Stomach smooth muscle (tissue), 2 donors: ENCODE data around the gene ADAMTS19.

Experiments
- H3K27ac ChIP-seq: one replicate; pipeline ENCODE4 v1.7.0; 2013; ENCODE audit warnings: mild to moderate bottlenecking, low read length, inconsistent platforms
- H3K27me3 ChIP-seq, 2 donors: one replicate each; pipeline ENCODE4 v1.7.0; 2013; ENCODE audit warnings: low read length in 2 of 2; ENCODE audit not compliant: insufficient read depth in 2 of 2, control insufficient read depth in 1 of 2
- H3K36me3 ChIP-seq, 2 donors: one replicate each; pipeline ENCODE4 v1.7.0; 2013; ENCODE audit warnings: low read length in 2 of 2; ENCODE audit not compliant: control insufficient read depth in 2 of 2, insufficient read depth in 2 of 2
- H3K4me1 ChIP-seq: one replicate; pipeline ENCODE4 v1.7.0; 2013; ENCODE audit warnings: low read length; ENCODE audit not compliant: control insufficient read depth, insufficient read depth
- H3K4me3 ChIP-seq, 2 donors: one replicate each; pipeline ENCODE4 v1.7.0; 2013; ENCODE audit warnings: low read length in 2 of 2
- H3K9ac ChIP-seq, 2 donors: one replicate each; pipeline ENCODE4 v1.7.0; 2013; ENCODE audit warnings: low read length in 2 of 2, mild to moderate bottlenecking in 1 of 2
- H3K9me3 ChIP-seq, 2 donors: one replicate each; pipeline ENCODE4 v1.7.0; 2013; ENCODE audit warnings: low read length in 2 of 2; ENCODE audit not compliant: control insufficient read depth in 2 of 2
- donor health status: healthy.
- donor health status: Pancreatic carcinoma.

Gene ADAMTS19

DNA sequence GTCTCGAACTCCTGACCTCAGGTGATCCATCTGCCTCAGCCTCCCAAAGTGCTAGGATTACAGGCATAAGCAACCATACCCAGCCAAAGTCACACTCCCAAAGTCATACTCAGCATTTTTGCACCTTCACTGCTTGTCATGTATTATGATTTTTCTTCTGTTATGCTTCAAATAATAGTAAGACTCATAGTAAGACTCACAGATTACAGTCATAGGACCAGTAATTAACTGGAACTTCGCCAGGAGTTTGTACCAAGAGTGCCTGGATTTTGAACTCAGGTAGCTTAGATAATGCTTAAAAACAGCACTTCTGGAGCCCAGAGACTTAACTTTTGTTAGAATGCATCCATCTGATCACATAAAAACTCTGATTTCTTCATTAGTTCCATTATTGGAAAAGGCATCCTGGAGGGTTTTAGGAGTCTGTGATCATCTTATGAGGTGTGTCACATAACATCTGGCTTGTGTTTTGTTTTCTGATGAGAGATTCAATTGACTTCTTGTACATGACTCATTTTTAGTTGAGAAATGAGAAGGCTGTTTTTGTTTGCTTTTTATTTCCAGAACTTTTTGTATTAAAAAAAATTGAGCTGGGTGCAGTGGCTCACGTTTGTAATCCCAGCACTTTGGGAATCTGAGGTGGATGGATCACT is 131.5 kb downstream of the ADAMTS19 start:
- Histone ChIP-seq H3K4me3 (no peak overlapping the region), H3K9me3 (no peaks in the 10 kb centered on the region), H3K9ac (no peak overlapping the region), H3K27ac (no peak overlapping the region), H3K4me1 (no peaks in the 10 kb centered on the region), H3K36me3 (no peaks in the 10 kb centered on the region), H3K27me3 (no peaks in the 10 kb centered on the region)

DNA sequence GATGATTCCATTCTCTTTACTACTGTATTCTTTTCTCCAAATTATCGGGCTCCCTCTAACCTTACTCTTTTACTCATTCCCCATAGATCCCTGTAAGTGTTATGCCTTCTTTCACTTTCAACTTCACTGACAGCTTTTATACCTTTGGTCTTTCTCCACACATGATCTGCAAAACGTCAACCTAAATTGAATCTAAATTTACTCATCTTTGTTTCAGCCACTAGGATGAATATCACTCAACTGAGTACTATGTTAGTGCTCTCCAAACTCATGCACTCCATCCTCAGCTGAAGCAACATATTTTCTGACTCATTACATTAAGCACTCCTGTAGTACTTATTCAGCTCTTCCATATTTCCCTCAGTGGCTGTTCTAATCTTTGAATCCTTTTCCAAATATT is 133.4 kb downstream of the ADAMTS19 start:
- Histone ChIP-seq H3K27ac (no peak overlapping the region), H3K9me3 (no peaks in the 10 kb centered on the region), H3K4me3 (no peak overlapping the region), H3K36me3 (no peaks in the 10 kb centered on the region), H3K4me1 (no peaks in the 10 kb centered on the region), H3K27me3 (no peaks in the 10 kb centered on the region), H3K9ac (no peak overlapping the region)

DNA sequence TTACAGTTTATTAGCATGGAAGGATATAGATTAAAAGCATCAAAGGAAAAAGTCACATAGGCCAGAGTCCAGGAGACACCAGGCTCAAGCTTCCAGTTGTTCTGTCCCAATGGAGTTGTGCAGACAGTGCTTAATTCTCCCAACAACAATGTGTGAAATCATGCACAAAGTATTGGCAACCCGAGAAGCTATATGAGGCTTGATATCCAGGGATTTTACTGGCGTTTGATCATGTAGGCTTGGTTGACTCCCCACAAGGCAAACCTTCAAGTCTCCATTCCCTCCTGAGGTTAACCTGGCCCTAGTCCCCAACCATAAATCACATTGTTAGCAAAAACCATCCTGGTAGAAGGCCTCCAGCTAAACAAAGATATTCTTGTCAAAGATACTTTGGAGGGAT is 141.5 kb downstream of the ADAMTS19 start:
- no peak overlapping the region for H3K4me3 ChIP-seq
- no peaks in the 10 kb centered on the region for H3K4me1 ChIP-seq
- no peak overlapping the region for H3K27ac ChIP-seq
- H3K9me3 ChIP-seq, result no peaks in the 10 kb centered on the region
- no peaks in the 10 kb centered on the region for H3K27me3 ChIP-seq
- H3K36me3 ChIP-seq, result no peaks in the 10 kb centered on the region
- no peak overlapping the region for H3K9ac ChIP-seq

DNA sequence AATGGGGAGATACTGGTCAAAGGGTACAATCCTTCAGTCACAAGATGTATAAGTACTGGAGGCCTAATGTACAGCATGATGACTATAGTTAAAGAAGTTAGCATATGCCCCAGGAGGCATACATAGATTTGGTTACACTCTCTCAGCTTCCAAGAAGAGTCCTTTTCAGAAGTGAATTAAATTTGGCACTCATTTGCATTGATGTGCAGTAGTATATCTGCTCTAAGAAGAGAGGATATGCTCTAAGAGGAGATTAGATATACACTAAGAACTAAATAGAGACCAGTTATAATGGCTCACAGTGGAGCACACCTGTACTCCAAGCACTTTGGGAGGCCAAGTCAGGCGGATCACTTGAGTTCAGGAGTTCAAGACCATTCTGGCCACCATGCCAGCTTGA is 148.3 kb downstream of the ADAMTS19 start:
- Histone ChIP-seq H3K27ac (no peak overlapping the region), H3K4me1 (no peaks in the 10 kb centered on the region), H3K9ac (no peak overlapping the region), H3K4me3 (no peak overlapping the region), H3K36me3 (no peaks in the 10 kb centered on the region), H3K9me3 (peaks cover 0 to 2% of the 10 kb centered on the region in 2 donors), H3K27me3 (no peaks in the 10 kb centered on the region)

DNA sequence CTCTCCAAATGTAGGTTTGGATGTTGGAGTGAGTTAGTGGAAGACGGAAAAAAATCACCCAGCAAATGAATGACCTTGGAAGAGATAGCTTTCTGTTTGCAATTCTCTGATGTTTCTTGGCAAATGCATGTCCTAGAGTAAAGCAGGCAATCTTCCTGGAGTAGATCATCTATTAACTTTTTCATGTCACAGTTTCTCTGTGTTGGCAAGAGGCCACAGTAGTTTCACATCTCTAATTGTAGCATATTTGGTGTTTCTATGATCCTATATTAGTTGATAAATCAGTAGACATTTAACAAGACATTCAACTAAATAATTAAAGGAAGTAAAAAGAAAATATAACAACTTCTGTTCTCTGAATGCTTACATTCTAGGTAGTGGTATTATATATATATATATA is 149.6 kb downstream of the ADAMTS19 start:
- no peaks in the 10 kb centered on the region for H3K36me3 ChIP-seq
- no peak overlapping the region for H3K27ac ChIP-seq
- no peaks in the 10 kb centered on the region for H3K4me1 ChIP-seq
- H3K27me3 ChIP-seq, result no peaks in the 10 kb centered on the region
- H3K9ac ChIP-seq, result no peak overlapping the region
- no peak overlapping the region for H3K4me3 ChIP-seq
- H3K9me3 ChIP-seq, result peaks cover 0 to 2% of the 10 kb centered on the region in 2 donors

DNA sequence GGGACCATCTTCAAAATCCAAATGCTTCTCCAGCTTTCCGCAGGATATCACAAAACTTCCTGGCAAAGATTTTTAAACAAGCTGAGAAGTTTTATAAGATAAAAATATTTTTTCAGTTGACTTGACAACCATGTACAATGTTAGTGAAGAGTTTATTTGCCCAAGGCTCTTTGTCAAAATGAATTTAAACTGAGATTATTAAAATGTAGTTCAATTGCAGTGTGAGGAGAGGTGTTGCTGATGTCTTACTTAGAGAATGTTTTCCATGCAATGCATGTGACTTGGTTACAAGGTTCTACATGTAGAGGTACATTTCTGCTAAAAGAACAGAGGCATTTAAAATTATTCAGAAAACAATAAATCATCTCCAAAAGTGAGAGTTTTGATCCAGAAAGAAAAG is 156.4 kb downstream of the ADAMTS19 start:
- Histone ChIP-seq H3K36me3 (no peaks in the 10 kb centered on the region), H3K27ac (no peak overlapping the region), H3K27me3 (no peaks in the 10 kb centered on the region), H3K4me1 (no peaks in the 10 kb centered on the region), H3K9ac (no peak overlapping the region), H3K9me3 (no peaks in the 10 kb centered on the region), H3K4me3 (no peak overlapping the region)

DNA sequence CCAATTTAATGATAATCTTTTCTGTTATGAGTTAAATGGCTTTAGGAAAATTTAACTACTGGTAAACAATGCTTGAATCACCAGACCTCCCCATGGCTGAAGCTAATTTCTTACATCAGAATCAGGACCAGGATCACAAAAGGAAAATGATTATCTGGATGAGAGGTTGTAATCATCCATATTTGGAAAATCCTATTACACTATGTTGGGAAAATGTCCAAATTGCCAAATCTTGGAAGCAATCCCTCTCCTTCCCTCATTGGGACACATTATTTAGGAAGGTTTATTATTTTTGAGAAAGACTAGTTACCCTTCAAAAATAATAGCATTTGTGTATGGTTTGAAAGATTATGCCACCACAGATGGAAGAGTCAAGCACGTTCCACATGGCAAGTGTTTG is 157.1 kb downstream of the ADAMTS19 start:
- no peak overlapping the region for H3K4me3 ChIP-seq
- H3K9me3 ChIP-seq, result no peaks in the 10 kb centered on the region

DNA sequence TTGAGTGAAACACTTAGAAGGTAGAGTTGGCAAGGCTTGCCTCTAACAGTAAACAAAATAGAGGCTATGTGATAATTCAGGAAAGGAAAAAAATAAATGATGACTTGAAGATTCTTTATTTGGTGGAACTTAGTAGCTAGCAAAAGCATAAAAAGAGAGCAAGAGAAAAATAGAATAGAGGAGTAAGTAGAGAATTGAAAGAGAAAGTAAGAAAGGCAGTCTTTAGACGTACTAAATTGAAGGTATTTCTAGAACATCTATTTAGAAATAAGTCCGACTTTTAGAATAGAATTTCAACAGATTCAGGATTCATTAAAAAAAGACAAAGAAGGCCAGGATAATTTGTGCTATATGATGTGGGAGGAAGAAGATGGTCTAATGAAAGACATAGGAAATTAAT is 159.7 kb downstream of the ADAMTS19 start:
- Histone ChIP-seq H3K9me3 (no peaks in the 10 kb centered on the region), H3K9ac (no peak overlapping the region), H3K4me3 (no peak overlapping the region), H3K4me1 (no peaks in the 10 kb centered on the region), H3K36me3 (no peaks in the 10 kb centered on the region), H3K27me3 (no peaks in the 10 kb centered on the region), H3K27ac (no peak overlapping the region)

More for the DNA sequence above, 157.1 kb downstream of the ADAMTS19 start:
- H3K4me1 ChIP-seq, result no peaks in the 10 kb centered on the region
- no peaks in the 10 kb centered on the region for H3K27me3 ChIP-seq
- no peak overlapping the region for H3K27ac ChIP-seq
- H3K9ac ChIP-seq, result no peak overlapping the region
- H3K36me3 ChIP-seq, result no peaks in the 10 kb centered on the region

DNA sequence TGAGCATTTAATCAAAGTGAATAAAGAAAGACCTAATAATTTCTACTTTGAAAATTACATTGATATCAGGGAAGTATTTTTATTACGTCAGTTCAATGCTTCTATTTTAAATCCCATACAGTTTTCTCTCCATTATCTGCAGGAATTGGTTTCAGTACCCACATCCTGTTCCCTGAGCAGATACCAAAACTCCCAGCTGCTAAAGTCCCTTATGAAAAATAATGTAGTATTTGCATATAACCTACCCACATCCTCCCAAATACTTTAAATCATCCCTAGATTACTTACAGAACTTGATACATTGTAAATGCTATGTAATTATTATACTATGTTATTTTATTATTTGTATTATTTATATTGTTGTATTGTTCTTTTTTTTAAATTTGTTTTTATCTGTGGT is 162.4 kb downstream of the ADAMTS19 start:
- Histone ChIP-seq H3K36me3 (no peaks in the 10 kb centered on the region), H3K9me3 (no peaks in the 10 kb centered on the region), H3K9ac (no peak overlapping the region), H3K4me3 (no peak overlapping the region), H3K27ac (no peak overlapping the region), H3K4me1 (no peaks in the 10 kb centered on the region), H3K27me3 (no peaks in the 10 kb centered on the region)

DNA sequence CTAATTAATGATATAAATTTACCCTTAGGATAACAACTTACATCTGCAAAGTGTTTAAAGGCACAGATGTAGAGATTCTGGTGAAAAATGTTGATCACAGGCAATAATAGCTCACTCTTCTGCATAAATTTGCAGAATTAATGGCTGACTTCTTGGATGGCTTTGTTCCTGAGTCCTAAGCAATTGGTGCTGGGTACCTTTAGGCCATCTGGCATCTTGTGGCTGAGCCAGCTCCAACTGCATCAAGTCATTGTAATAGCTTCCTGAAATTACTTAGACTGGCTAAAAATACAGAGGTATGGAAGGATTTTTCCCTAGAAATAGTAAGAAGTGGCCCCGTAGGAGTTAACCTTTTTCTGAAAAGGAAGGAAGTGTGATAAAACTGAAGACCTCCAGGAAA is 169.5 kb downstream of the ADAMTS19 start:
- no peak overlapping the region for H3K27ac ChIP-seq
- peaks cover 0 to 4% of the 10 kb centered on the region in 2 donors for H3K9me3 ChIP-seq
- H3K4me3 ChIP-seq, result no peak overlapping the region

DNA sequence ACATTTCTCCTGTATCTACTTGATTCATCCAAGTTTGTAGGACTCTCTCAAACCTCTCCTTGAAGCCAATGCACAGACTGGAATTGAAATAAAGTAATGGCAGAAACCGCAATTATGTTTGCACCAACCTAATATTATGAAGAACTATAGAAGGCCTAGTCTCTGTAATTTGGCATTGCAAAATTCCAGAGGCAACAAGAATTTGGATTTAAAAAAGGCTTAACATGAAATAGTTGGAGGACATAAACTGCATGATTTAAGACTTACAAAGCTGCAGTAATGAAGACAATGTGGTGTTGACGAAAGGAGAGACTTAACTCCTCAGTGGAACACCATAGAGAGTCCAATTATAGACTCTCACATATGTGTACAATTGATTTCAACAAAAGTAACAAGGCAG is 170.0 kb downstream of the ADAMTS19 start:
- H3K4me3 ChIP-seq, result no peak overlapping the region
- no peaks in the 10 kb centered on the region for H3K27me3 ChIP-seq
- no peaks in the 10 kb centered on the region for H3K36me3 ChIP-seq
- peaks cover 0 to 4% of the 10 kb centered on the region in 2 donors for H3K9me3 ChIP-seq
- H3K27ac ChIP-seq, result no peak overlapping the region
- no peak overlapping the region for H3K9ac ChIP-seq
- H3K4me1 ChIP-seq, result no peaks in the 10 kb centered on the region

More for the DNA sequence above, 169.5 kb downstream of the ADAMTS19 start:
- no peak overlapping the region for H3K9ac ChIP-seq
- H3K27me3 ChIP-seq, result no peaks in the 10 kb centered on the region
- H3K4me1 ChIP-seq, result no peaks in the 10 kb centered on the region
- no peaks in the 10 kb centered on the region for H3K36me3 ChIP-seq
